K562 (cell line): ENCODE measurements around the gene PIKFYVE. TPM values are rescaled to one million over a fixed set of nuclear protein-coding genes. Genes with fewer than 3 reads are reported as not detected.

Experiments
- HDAC6 ChIP-seq: IDR thresholded peaks from 2 replicates; pipeline ENCODE4 v1.6.1; 2012; ENCODE audit warnings: low read depth, mild to moderate bottlenecking, control low read depth, inconsistent platforms, low read length, moderate library complexity
- PURB ChIP-seq: sonication (generic); formaldehyde crosslinking; IDR thresholded peaks from 2 replicates; pipeline ENCODE4 v1.9.0; 2021; ENCODE audit warnings: low read depth, mild to moderate bottlenecking, missing genetic modification reagents
- ZFX ChIP-seq: sonication (generic); formaldehyde crosslinking; IDR thresholded peaks from 2 replicates; pipeline ENCODE4 v1.8.0; 2022; ENCODE audit warnings: mild to moderate bottlenecking, missing genetic modification reagents, moderate library complexity
- ZNF41 ChIP-seq: fragments of 250-450 bp; sonication (Bioruptor Pico); conservative IDR thresholded peaks from 2 replicates; pipeline ENCODE4 v1.4.0; 2020; ENCODE audit warnings: mild to moderate bottlenecking
- ZSCAN32 ChIP-seq: fragments of 450-650 bp; formaldehyde crosslinking; IDR thresholded peaks from 2 replicates; pipeline ENCODE4 v1.4.0; 2020; ENCODE audit warnings: mild to moderate bottlenecking, moderate library complexity
- polyA plus RNA-seq, 8 experiments: library from polyadenylated mRNA; depleted of rRNA in 4 of 8; stranded (reverse) in 5 of 8; unstranded in 3 of 8; fragments of >200 nt; fragmentation: Nextera tagmentation in 2 of 8; fragmentation: Illumina TruSeq in 1 of 8; extraction: Ambion mirVana in 2 of 8; extraction: Trizol in 1 of 8; gene quantifications; 2 replicates each; pipeline versions ENCODE4 v1.2.1 to v1.2.3, GENCODE V29; 2011 to 2014; ENCODE audit warnings: inconsistent platforms in 1 of 8, missing spikeins in 1 of 8
- total RNA-seq, 7 experiments: library from RNA; depleted of rRNA in 6 of 7; stranded (reverse); fragments of >200 nt in 6 of 7; fragmentation: Illumina TruSeq in 2 of 7; extraction: Trizol in 2 of 7; gene quantifications; 2 replicates each; pipeline versions ENCODE4 v1.2.1 to v1.2.3, GENCODE V29; 2011 to 2021; ENCODE audit warnings: low replicate concordance in 1 of 7
- TF ChIP-seq, protein P1 (sequence below), 2 experiments: IDR thresholded peaks in 1 of 2; conservative IDR thresholded peaks in 1 of 2; 2 replicates each; pipeline ENCODE4 v1.6.1; 2016; ENCODE audit warnings: low read depth in 2 of 2, mild to moderate bottlenecking in 1 of 2, missing compliant biosample characterization in 1 of 2, missing genetic modification characterization in 1 of 2, moderate library complexity in 1 of 2
- TF ChIP-seq, protein P2 (sequence below): fragments of 250-450 bp; sonication (Bioruptor Pico); IDR thresholded peaks from 2 replicates; pipeline ENCODE4 v1.9.0; 2021; ENCODE audit warnings: mild to moderate bottlenecking, inconsistent platforms
- TF ChIP-seq, protein P3 (sequence below): fragments of 250-450 bp; sonication (Bioruptor Pico); IDR thresholded peaks from 2 replicates; pipeline ENCODE4 v1.4.0; 2020; ENCODE audit warnings: mild to moderate bottlenecking, moderate library complexity, borderline replicate concordance
- TF ChIP-seq, protein P4 (sequence below): IDR thresholded peaks from 2 replicates; pipeline ENCODE4 v1.6.1; 2011; ENCODE audit warnings: borderline replicate concordance, low read depth, mild to moderate bottlenecking, moderate library complexity, low read length; ENCODE audit not compliant: insufficient read depth, poor library complexity, severe bottlenecking

Gene PIKFYVE
- total and polyA plus RNA-seq, 9 of the 15 experiments (the other 6 are each of a cell fraction or from before 2014, with no cell fraction given): 3.6 to 25.6 (median 16.7) TPM

DNA sequence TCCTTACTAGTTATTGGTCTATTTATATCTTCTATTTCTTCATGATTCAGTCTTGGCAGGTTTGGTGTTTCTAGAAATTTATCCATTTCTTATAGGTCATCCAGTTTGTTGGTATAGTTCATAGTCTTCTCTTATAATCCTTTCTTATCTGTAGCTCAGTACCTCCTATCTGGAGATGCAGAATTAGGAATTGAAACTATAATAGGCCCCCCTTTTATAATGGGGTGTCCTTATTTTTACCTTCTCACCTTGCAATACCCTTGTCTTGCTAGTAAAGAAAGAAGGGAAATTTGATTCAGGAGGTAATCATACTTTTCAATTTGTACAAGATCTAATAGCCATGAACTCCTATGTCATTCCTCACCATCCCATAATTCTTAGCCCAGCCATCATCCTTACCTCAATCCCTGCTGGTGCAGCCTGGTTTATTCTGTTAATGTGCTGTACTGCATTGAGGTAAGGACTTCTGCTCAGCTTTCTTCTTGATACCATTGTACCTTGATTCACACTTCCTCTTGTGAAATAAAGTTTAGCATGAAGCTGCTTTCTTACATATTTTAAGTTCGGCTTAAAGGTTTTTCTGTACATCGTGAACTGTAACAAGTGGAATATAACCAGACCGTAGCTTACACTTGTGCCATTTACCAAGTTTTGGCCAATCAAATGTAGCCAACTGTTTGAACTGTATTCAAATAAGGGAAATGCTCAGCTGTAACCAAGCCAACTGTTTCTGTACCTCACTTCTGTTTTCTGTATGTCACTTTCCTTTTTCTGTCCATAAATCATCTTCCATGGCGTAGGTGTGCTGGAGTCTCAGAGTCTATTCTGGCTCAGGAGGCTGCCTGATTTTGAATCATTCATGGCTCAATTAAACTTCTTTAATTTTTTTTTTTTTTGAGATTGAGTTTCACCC is 100.4 kb downstream of the PIKFYVE start (continued):
- TF ChIP-seq, protein P1, sequence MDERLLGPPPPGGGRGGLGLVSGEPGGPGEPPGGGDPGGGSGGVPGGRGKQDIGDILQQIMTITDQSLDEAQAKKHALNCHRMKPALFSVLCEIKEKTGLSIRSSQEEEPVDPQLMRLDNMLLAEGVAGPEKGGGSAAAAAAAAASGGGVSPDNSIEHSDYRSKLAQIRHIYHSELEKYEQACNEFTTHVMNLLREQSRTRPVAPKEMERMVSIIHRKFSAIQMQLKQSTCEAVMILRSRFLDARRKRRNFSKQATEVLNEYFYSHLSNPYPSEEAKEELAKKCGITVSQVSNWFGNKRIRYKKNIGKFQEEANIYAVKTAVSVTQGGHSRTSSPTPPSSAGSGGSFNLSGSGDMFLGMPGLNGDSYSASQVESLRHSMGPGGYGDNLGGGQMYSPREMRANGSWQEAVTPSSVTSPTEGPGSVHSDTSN (CRISPR knock-in tag; IDR thresholded peaks at IDR 0.05; ENCODE audit: low read depth): no peak
- TF ChIP-seq, protein P1 (tag; conservative IDR thresholded peaks at IDR 0.05; ENCODE audit: low read depth): 0 out of 2 replicates have a peak, but pooled peaks have one; percentile 28
- TF ChIP-seq ZFX (CRISPR knock-in tag) (no peak), HDAC6 (no peak), ZSCAN32 (CRISPR knock-in tag) (no peak), ZNF41 (CRISPR knock-in tag) (no peak), PURB (CRISPR knock-in tag) (no peak)
- TF ChIP-seq, protein P2, sequence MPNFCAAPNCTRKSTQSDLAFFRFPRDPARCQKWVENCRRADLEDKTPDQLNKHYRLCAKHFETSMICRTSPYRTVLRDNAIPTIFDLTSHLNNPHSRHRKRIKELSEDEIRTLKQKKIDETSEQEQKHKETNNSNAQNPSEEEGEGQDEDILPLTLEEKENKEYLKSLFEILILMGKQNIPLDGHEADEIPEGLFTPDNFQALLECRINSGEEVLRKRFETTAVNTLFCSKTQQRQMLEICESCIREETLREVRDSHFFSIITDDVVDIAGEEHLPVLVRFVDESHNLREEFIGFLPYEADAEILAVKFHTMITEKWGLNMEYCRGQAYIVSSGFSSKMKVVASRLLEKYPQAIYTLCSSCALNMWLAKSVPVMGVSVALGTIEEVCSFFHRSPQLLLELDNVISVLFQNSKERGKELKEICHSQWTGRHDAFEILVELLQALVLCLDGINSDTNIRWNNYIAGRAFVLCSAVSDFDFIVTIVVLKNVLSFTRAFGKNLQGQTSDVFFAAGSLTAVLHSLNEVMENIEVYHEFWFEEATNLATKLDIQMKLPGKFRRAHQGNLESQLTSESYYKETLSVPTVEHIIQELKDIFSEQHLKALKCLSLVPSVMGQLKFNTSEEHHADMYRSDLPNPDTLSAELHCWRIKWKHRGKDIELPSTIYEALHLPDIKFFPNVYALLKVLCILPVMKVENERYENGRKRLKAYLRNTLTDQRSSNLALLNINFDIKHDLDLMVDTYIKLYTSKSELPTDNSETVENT (CRISPR knock-in tag): no peak
- TF ChIP-seq, protein P3, sequence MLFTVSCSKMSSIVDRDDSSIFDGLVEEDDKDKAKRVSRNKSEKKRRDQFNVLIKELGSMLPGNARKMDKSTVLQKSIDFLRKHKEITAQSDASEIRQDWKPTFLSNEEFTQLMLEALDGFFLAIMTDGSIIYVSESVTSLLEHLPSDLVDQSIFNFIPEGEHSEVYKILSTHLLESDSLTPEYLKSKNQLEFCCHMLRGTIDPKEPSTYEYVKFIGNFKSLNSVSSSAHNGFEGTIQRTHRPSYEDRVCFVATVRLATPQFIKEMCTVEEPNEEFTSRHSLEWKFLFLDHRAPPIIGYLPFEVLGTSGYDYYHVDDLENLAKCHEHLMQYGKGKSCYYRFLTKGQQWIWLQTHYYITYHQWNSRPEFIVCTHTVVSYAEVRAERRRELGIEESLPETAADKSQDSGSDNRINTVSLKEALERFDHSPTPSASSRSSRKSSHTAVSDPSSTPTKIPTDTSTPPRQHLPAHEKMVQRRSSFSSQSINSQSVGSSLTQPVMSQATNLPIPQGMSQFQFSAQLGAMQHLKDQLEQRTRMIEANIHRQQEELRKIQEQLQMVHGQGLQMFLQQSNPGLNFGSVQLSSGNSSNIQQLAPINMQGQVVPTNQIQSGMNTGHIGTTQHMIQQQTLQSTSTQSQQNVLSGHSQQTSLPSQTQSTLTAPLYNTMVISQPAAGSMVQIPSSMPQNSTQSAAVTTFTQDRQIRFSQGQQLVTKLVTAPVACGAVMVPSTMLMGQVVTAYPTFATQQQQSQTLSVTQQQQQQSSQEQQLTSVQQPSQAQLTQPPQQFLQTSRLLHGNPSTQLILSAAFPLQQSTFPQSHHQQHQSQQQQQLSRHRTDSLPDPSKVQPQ (CRISPR knock-in tag): no peak
- TF ChIP-seq, protein P4, sequence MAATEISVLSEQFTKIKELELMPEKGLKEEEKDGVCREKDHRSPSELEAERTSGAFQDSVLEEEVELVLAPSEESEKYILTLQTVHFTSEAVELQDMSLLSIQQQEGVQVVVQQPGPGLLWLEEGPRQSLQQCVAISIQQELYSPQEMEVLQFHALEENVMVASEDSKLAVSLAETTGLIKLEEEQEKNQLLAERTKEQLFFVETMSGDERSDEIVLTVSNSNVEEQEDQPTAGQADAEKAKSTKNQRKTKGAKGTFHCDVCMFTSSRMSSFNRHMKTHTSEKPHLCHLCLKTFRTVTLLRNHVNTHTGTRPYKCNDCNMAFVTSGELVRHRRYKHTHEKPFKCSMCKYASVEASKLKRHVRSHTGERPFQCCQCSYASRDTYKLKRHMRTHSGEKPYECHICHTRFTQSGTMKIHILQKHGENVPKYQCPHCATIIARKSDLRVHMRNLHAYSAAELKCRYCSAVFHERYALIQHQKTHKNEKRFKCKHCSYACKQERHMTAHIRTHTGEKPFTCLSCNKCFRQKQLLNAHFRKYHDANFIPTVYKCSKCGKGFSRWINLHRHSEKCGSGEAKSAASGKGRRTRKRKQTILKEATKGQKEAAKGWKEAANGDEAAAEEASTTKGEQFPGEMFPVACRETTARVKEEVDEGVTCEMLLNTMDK: no peak
